ENCODE results near the gene TSTD2.

TSTD2 gene

GRCh38 chr9:97573482-97574073, 59.6 kb downstream of the TSTD2 start:
- no peak for DNase-seq (ENCODE audit: extremely low spot score)
- ChIA-PET POLR2A (no interaction called here), CTCF (interaction anchor here (0.7 to 3.0 kb wide), 5 partner anchors 25 to 105 kb away, joined by 3 to 22 read pairs (median 4); no protein-coding TSS in a partner anchor)
- no peak for TF ChIP-seq CTCF (IDR thresholded peaks at IDR 0.05; ENCODE audit: control extremely low read depth, extremely low read depth, low read depth, missing control alignments)

GRCh38 chr9:97572892-97573365, 60.2 kb downstream of the TSTD2 start:
- DNase-seq (ENCODE audit: extremely low spot score) = no peak
- no peak for TF ChIP-seq CTCF (IDR thresholded peaks at IDR 0.05; ENCODE audit: control extremely low read depth, extremely low read depth, low read depth, missing control alignments)
- POLR2A ChIA-PET = no interaction called here
- CTCF ChIA-PET = interaction anchor here (0.7 to 1.6 kb wide), 5 partner anchors 11 to 105 kb away, joined by 3 to 5 read pairs (median 4); no protein-coding TSS in a partner anchor

GRCh38 chr9:97572196-97572891, 60.8 kb downstream of the TSTD2 start:
- TF ChIP-seq CTCF (IDR thresholded peaks at IDR 0.05; ENCODE audit: control extremely low read depth, extremely low read depth, low read depth, missing control alignments) = no peak
- ChIA-PET CTCF (interaction anchor here (0.9 to 1.4 kb wide), 4 partner anchors 11 to 103 kb away, joined by 3 to 5 read pairs (median 4); no protein-coding TSS in a partner anchor), POLR2A (no interaction called here)
- DNase-seq (ENCODE audit: extremely low spot score) = no peak

- no peak for DNase-seq (ENCODE audit: extremely low spot score)
- ChIA-PET CTCF (interaction anchor here (0.9 to 1.4 kb wide), 3 partner anchors 10 to 102 kb away, joined by 3 to 4 read pairs (median 3); no protein-coding TSS in a partner anchor), POLR2A (no interaction called here)
- no peak for TF ChIP-seq CTCF (IDR thresholded peaks at IDR 0.05; ENCODE audit: control extremely low read depth, extremely low read depth, low read depth, missing control alignments)
Observed at GRCh38 chr9:97571664-97572063, 61.5 kb downstream of the TSTD2 start.

GRCh38 chr9:97570899-97571298, 62.3 kb downstream of the TSTD2 start:
- DNase-seq (ENCODE audit: extremely low spot score) = no peak
- POLR2A ChIA-PET = no interaction called here
- TF ChIP-seq CTCF (IDR thresholded peaks at IDR 0.05; ENCODE audit: control extremely low read depth, extremely low read depth, low read depth, missing control alignments) = no peak
- CTCF ChIA-PET = interaction anchor here (1.1 to 2.3 kb wide), 6 partner anchors 15 to 102 kb away, joined by 3 to 7 read pairs (median 4); no protein-coding TSS in a partner anchor

- ChIA-PET CTCF (interaction anchor here (0.9 to 2.6 kb wide), 8 partner anchors 12 to 156 kb away, joined by 3 to 8 read pairs (median 4); partner anchors contain the start of gene TDRD7), POLR2A (no interaction called here)
- no peak for TF ChIP-seq CTCF (IDR thresholded peaks at IDR 0.05; ENCODE audit: control extremely low read depth, extremely low read depth, low read depth, missing control alignments)
- no peak for DNase-seq (ENCODE audit: extremely low spot score)
Observed at GRCh38 chr9:97568461-97569275, 64.5 kb downstream of the TSTD2 start.
